Trophoblast cell (in vitro differentiated cells and primary cell): ENCODE measurements around the gene EXD3.
"Not testable (repeated sequence)": the region's sequence is repeated elsewhere in the genome, so short reads cannot be mapped to it uniquely, and the experiment has no call there.

ENCODE experiments used
- DNase-seq, 2 donors: peaks; one replicate each; pipeline ENCODE4 v3.0.0-alpha.2; 2016
- H2AFZ ChIP-seq: 2 replicates; pipeline ENCODE4 v1.6.1; 2013; ENCODE audit warnings: low read length, moderate library complexity, mild to moderate bottlenecking; ENCODE audit not compliant: insufficient read depth, poor library complexity
- H2AK5ac ChIP-seq: 2 replicates; pipeline ENCODE4 v1.6.1; 2013; ENCODE audit warnings: mild to moderate bottlenecking, low read length
- H2BK120ac ChIP-seq: 2 replicates; pipeline ENCODE4 v1.6.1; 2013; ENCODE audit warnings: low read length, mild to moderate bottlenecking, moderate library complexity; ENCODE audit not compliant: insufficient read depth, poor library complexity
- H2BK12ac ChIP-seq: 2 replicates; pipeline ENCODE4 v1.6.1; 2013; ENCODE audit warnings: mild to moderate bottlenecking, low read length, moderate library complexity
- H2BK5ac ChIP-seq: 2 replicates; pipeline ENCODE4 v1.6.1; 2013; ENCODE audit warnings: low read length, low read depth, moderate library complexity, mild to moderate bottlenecking; ENCODE audit not compliant: poor library complexity
- H3K14ac ChIP-seq: 2 replicates; pipeline ENCODE4 v1.6.1; 2013; ENCODE audit warnings: mild to moderate bottlenecking, low read length
- H3K18ac ChIP-seq: 2 replicates; pipeline ENCODE4 v1.6.1; 2013; ENCODE audit warnings: mild to moderate bottlenecking, low read length
- H3K23ac ChIP-seq: 2 replicates; pipeline ENCODE4 v1.6.1; 2013; ENCODE audit warnings: low read length
- H3K27ac ChIP-seq: 2 replicates; pipeline ENCODE4 v1.5.1; 2013; ENCODE audit warnings: low read depth, mild to moderate bottlenecking, inconsistent platforms, low read length, moderate library complexity
- H3K27me3 ChIP-seq: 2 replicates; pipeline ENCODE4 v1.6.1; 2013; ENCODE audit warnings: inconsistent platforms, mild to moderate bottlenecking, low read length, moderate library complexity; ENCODE audit not compliant: insufficient read depth
- H3K36me3 ChIP-seq, 2 experiments: 1 replicate in 1 of 2; 2 replicates in 1 of 2; pipeline ENCODE4 v1.6.1; 2013; ENCODE audit warnings: low read length in 2 of 2, mild to moderate bottlenecking in 2 of 2, moderate library complexity in 1 of 2; ENCODE audit not compliant: insufficient read depth in 2 of 2, control insufficient read depth in 1 of 2
- H3K4ac ChIP-seq: 2 replicates; pipeline ENCODE4 v1.6.1; 2013; ENCODE audit warnings: low read depth, mild to moderate bottlenecking, low read length, moderate library complexity
- H3K4me1 ChIP-seq, 2 experiments: 1 replicate in 1 of 2; 2 replicates in 1 of 2; pipeline ENCODE4 v1.6.1; 2013; ENCODE audit warnings: low read length in 2 of 2, mild to moderate bottlenecking in 2 of 2, moderate library complexity in 1 of 2; ENCODE audit not compliant: insufficient read depth in 2 of 2, control insufficient read depth in 1 of 2
- H3K4me2 ChIP-seq: 2 replicates; pipeline ENCODE4 v1.6.1; 2013; ENCODE audit warnings: inconsistent platforms, mild to moderate bottlenecking, low read length, moderate library complexity
- H3K4me3 ChIP-seq: 2 replicates; pipeline ENCODE4 v1.5.1; 2013; ENCODE audit warnings: mild to moderate bottlenecking, low read depth, low read length, inconsistent platforms
- H3K79me1 ChIP-seq: one replicate; pipeline ENCODE4 v1.6.1; 2013; ENCODE audit warnings: low read length
- H3K79me2 ChIP-seq: 2 replicates; pipeline ENCODE4 v1.6.1; 2013; ENCODE audit warnings: low read length, mild to moderate bottlenecking; ENCODE audit not compliant: control insufficient read depth, insufficient read depth, poor library complexity
- H3K9ac ChIP-seq: 2 replicates; pipeline ENCODE4 v1.6.1; 2013; ENCODE audit warnings: mild to moderate bottlenecking, low read length
- H3K9me3 ChIP-seq: 2 replicates; pipeline ENCODE4 v1.6.1; 2013; ENCODE audit warnings: low read depth, mild to moderate bottlenecking, control low read depth, inconsistent platforms, low read length; ENCODE audit not compliant: insufficient read depth
- H4K12ac ChIP-seq: 2 replicates; pipeline ENCODE4 v1.6.1; 2013; ENCODE audit warnings: low read depth, mild to moderate bottlenecking, low read length, moderate library complexity
- H4K8ac ChIP-seq: 2 replicates; pipeline ENCODE4 v1.6.1; 2013; ENCODE audit warnings: low read depth, mild to moderate bottlenecking, low read length, moderate library complexity
- H4K91ac ChIP-seq: one replicate; pipeline ENCODE4 v1.6.1; 2013; ENCODE audit warnings: low read depth, mild to moderate bottlenecking, low read length, moderate library complexity
- WGBS: extraction: QIAGEN DNeasy Blood & Tissue Kit; methylation state at CpG from one replicate; pipeline ENCODE4 v1.1.7; 2013; ENCODE audit warnings: missing lambda C conversion rate; ENCODE audit not compliant: insufficient read length, insufficient coverage; ENCODE audit errors: extremely low coverage; 5-methylcytosine and 5-hydroxymethylcytosine counted together

The EXD3 gene

DNA sequence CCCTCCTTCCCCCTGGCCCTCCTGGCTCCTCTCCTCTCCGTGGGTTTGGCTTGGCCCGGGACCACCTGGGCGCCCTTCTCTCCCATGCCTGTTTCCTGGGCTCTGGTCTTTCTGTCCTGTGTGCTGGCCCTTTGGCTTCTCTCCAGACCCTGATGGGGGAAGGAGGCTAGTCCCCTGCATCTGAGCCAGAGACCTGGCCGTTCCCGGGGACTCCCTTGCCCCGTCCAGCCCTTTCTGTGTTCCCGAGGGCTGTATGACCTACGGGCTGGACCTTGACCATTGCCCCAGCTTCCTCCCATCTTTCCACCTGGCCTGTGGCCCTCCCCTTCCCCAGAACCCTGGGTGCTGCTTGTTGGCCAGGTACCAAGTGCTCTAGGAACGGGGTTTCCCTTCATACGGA, 159.5 kb downstream of the EXD3 start:
- DNase-seq: no peak
- Histone ChIP-seq H2AK5ac (no peak overlapping the region), H3K23ac (no peak overlapping the region), H3K4me2 (no peak overlapping the region), H3K4me1 (no peaks in the 10 kb centered on the region), H3K79me1 (no peaks in the 10 kb centered on the region), H3K36me3 (peaks cover 53 to 56% of the 10 kb centered on the region in 2 experiments), H2AFZ (no peak overlapping the region), H2BK5ac (no peak overlapping the region), H4K91ac (no peak overlapping the region), H3K4me3 (no peak overlapping the region), H4K12ac (peak overlapping the region; percentile 16), H3K79me2 (no peaks in the 10 kb centered on the region), H3K9me3 (no peaks in the 10 kb centered on the region), H4K8ac (no peak overlapping the region), H2BK120ac (no peak overlapping the region), H3K14ac (no peak overlapping the region), H3K27ac (no peak overlapping the region), H3K9ac (no peak overlapping the region), H3K4ac (no peak overlapping the region), H3K27me3 (no peaks in the 10 kb centered on the region), H2BK12ac (no peak overlapping the region), H3K18ac (no peak overlapping the region)
- WGBS: no CpG with 5 or more reads among the region's 10 CpGs

DNA sequence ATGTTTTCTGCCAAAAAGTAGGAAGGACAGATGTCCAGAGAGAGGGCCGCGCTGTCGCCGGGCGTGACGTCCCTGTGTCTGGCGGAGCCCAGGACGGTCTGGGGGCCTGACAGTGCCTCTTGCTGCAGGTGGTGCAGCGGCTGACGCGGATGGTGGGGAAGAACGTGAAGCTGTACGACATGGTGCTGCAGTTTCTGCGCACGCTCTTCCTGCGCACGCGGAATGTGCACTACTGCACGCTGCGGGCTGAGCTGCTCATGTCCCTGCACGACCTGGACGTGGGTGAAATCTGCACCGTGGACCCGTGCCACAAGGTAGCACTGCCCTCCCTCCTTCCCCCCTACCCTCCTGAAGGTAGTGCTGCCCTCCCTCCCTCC, 160.1 kb downstream of the EXD3 start:
- Histone ChIP-seq H3K23ac (no peak overlapping the region), H2BK12ac (no peak overlapping the region), H3K36me3 (peaks cover 53 to 58% of the 10 kb centered on the region in 2 experiments), H2BK5ac (no peak overlapping the region), H4K91ac (no peak overlapping the region), H2AK5ac (no peak overlapping the region), H2AFZ (no peak overlapping the region), H4K8ac (no peak overlapping the region), H3K79me1 (no peaks in the 10 kb centered on the region), H3K14ac (no peak overlapping the region), H3K4me1 (no peaks in the 10 kb centered on the region), H3K27ac (no peak overlapping the region), H3K18ac (no peak overlapping the region), H3K4me2 (no peak overlapping the region), H3K4ac (no peak overlapping the region), H3K9me3 (no peaks in the 10 kb centered on the region), H3K27me3 (no peaks in the 10 kb centered on the region), H3K79me2 (no peaks in the 10 kb centered on the region), H4K12ac (no peak overlapping the region), H3K4me3 (no peak overlapping the region), H2BK120ac (no peak overlapping the region), H3K9ac (no peak overlapping the region)
- no CpG with 5 or more reads among the region's 24 CpGs for WGBS
- no peak for DNase-seq

DNA sequence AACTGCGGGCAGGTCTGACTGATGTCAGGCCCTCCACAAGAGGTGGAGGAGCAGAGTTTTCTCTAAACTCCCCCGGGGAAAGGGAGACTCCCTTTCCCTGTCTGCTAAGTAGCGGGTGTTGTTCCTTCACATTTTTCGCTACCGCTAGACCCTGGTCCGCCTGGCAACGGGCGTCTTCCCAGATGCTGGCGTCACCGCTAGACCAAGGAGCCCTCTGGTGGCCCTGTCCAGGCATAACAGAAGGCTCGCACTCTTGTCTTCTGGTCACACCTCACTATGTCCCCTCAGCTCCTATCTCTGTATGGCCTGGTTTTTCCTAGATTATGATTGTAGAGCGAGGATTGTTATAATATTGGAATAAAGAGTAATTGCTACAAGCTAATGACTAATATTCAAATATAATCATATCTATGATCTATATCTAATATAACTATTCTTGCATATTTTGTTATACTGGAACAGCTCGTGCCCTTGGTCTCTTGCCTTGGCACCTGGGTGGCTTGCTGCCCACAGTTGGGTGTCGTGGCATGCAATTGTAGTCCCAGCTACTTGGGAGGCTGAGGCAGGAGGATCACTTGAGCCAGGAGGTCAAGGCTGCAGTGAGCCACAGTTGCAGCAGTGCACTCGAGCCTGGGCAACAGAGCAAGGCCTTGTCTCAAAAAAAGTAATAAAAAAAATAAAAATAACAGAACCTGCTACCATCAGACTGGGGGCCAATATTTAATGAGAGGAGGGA, 160.6 kb downstream of the EXD3 start:
- H3K4ac ChIP-seq, H3K9me3 ChIP-seq, H3K79me1 ChIP-seq, H2BK5ac ChIP-seq, H3K4me3 ChIP-seq, H3K4me1 ChIP-seq, H2BK120ac ChIP-seq, H3K79me2 ChIP-seq, H4K12ac ChIP-seq, H2AK5ac ChIP-seq, H3K23ac ChIP-seq, H4K8ac ChIP-seq, H3K9ac ChIP-seq, H4K91ac ChIP-seq, H3K27ac ChIP-seq, H2AFZ ChIP-seq, H3K18ac ChIP-seq, H3K4me2 ChIP-seq, H3K27me3 ChIP-seq, H2BK12ac ChIP-seq, H3K14ac ChIP-seq: not testable (repeated sequence)
- H3K36me3 ChIP-seq: peaks cover 52 to 53% of the 10 kb centered on the region in 2 experiments
- DNase-seq: peak in 1 of 2 donors; percentile 46
- WGBS: no CpG with 5 or more reads among the region's 15 CpGs
